ENCODE measurements around the gene SLC44A5.

Gene SLC44A5

DNA sequence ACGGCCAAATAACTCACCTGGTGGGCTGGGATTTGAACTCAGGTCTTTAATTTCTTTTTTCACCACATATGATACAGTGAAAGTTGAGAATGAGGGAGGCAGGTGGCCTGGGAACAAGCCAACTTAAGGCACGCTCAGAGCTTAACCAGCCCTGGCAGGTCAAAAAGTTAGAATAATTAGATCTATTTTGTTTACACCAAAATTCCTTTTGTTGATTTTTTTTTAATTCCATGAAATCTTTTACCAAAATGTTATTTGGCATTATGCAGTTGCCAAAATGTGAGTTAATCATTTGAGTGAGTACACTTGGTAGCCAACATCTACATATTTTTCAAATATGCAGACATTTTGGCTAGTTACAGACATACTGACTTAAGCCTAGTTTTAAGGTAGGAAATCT, 439.9 kb downstream of the SLC44A5 start:
- DNase-seq = no peak

DNA sequence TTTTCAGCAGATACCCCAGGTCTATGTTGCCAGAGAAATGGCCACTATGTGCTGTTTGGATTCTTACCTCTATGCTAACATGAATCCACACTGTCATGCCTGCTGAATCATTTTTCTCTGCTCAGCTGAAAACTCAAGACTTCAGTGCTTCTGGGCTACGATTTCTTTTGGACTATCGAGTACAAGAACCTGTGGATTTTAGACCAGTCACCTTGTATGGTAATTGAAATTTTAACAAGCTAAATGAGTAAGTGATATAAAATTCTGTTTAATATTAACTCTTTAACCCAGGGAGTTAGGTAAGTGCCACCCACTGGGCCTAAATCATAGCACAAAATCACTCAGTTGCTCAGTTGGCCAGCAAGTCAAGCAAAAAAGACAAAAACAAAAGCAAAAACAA, 440.9 kb downstream of the SLC44A5 start:
- DNase-seq = no peak

DNA sequence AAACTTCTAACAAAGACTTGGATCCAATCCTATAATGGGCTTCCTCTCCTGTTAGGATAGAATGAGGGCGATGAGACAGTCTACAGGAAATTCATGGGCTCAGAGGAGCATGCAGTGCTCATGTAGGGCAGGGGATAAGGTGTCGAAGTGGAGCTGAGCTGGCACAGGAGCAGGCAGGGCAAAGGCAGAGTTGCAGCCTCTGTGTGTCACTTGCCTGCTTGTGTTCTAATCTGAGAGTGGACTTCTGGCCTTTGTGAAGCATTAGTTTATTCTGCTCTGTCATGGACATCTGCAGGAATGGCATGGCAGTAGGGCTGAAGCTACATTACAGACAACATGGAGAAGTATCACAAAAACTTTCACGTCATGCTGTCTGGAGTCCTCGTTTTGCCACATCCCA, 444.1 kb downstream of the SLC44A5 start:
- no peak for DNase-seq

GRCh38 chr1:75165264-75165663, 445.6 kb downstream of the SLC44A5 start:
- DNase-seq = no peak

- DNase-seq = no peak
Measured at GRCh38 chr1:75159154-75159553, 451.8 kb downstream of the SLC44A5 start.
